Measurements from ENCODE around the gene TSPAN15. TPM values are rescaled to one million over a fixed set of nuclear protein-coding genes. Genes with fewer than 3 reads are reported as not detected.

Gene TSPAN15
- total RNA-seq, 1 experiment from 2014 or later, result 7.7 TPM

DNA sequence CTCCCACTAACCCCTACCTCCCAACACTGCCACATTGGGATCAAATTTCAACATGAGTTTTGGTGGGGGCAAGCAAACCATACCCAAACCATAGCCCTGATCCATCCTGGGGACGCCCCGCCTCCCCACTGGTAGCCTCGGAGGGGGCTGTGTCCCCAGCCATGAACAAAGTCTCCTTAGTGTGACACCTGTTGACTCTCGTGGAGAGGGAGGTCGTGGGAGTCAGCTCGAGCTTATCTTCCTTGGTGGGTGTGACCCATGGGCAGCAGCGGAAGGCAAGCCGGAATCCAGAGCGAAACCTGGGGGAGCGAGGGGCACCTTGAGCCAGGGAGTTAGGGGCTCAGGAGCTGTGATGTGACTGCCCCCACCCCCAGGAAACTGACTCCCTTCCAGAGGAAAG lies 46.5 kb upstream of the TSPAN15 start:
- WGBS (ENCODE audit: extremely low coverage, insufficient read length, low lambda C conversion rate), result no CpG with 5 or more reads among the region's 10 CpGs
- no peak overlapping the region for H2BK20ac ChIP-seq (ENCODE audit: low read depth, low read length, poor library complexity, severe bottlenecking)
- H2BK15ac ChIP-seq (ENCODE audit: low read depth, low read length), result no peak overlapping the region
- DNase-seq, result no peak
- no peaks in the 10 kb centered on the region for H3K9me3 ChIP-seq (ENCODE audit: control insufficient read depth, low read depth, low read length)
- H2AFZ ChIP-seq (ENCODE audit: low read length), result no peak overlapping the region
- no peak overlapping the region for H2BK12ac ChIP-seq (ENCODE audit: insufficient read length, low read depth, low read length)
- H3T11ph ChIP-seq (ENCODE audit: low read length), result no peak overlapping the region
- Mint-ChIP-seq H3K27me3 (ENCODE audit: low read depth) (peaks cover 9% of the 10 kb centered on the region), H3K9me3 (no peaks in the 10 kb centered on the region), H3K27ac (no peak overlapping the region; a peak in 1 of 7 replicates), H3K4me1 (peaks cover 26 to 34% of the 10 kb centered on the region in 2 experiments), H3K4me3 (no peak overlapping the region), H3K36me3 (ENCODE audit: insufficient read depth in 1 of 3, low read depth in 3 of 3) (peaks cover 15 to 29% (median 28%) of the 10 kb centered on the region in 3 experiments)
- no peak overlapping the region for H3K23ac ChIP-seq (ENCODE audit: insufficient read length, low read depth, low read length)
- H3K14ac ChIP-seq (ENCODE audit: insufficient read depth, low read length), result no peak overlapping the region; the same call in 1 of the 2 replicates
- no peak overlapping the region for H3K56ac ChIP-seq (ENCODE audit: insufficient read length, low read depth, low read length)
- H3K79me2 ChIP-seq (ENCODE audit: insufficient read depth, low read length), result no peaks in the 10 kb centered on the region
- H3K9ac ChIP-seq (ENCODE audit: extremely low read depth, insufficient read length, low read length), result no peak overlapping the region
- no peak overlapping the region for H4K8ac ChIP-seq (replicated peaks; ENCODE audit: insufficient read length, low read depth, low read length)
- no peaks in the 10 kb centered on the region; the same call in 1 of the 2 replicates for H3K4me1 ChIP-seq (ENCODE audit: insufficient read depth, low read length)
- no peak overlapping the region for H4K91ac ChIP-seq (ENCODE audit: insufficient read length, low read depth, low read length)
- no peak overlapping the region for H2BK120ac ChIP-seq (ENCODE audit: low read depth, low read length, poor library complexity, severe bottlenecking)
- TF ChIP-seq, protein P1, sequence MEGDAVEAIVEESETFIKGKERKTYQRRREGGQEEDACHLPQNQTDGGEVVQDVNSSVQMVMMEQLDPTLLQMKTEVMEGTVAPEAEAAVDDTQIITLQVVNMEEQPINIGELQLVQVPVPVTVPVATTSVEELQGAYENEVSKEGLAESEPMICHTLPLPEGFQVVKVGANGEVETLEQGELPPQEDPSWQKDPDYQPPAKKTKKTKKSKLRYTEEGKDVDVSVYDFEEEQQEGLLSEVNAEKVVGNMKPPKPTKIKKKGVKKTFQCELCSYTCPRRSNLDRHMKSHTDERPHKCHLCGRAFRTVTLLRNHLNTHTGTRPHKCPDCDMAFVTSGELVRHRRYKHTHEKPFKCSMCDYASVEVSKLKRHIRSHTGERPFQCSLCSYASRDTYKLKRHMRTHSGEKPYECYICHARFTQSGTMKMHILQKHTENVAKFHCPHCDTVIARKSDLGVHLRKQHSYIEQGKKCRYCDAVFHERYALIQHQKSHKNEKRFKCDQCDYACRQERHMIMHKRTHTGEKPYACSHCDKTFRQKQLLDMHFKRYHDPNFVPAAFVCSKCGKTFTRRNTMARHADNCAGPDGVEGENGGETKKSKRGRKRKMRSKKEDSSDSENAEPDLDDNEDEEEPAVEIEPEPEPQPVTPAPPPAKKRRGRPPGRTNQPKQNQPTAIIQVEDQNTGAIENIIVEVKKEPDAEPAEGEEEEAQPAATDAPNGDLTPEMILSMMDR (conservative IDR thresholded peaks at IDR 0.05), result no peak
- no peak overlapping the region for H2BK5ac ChIP-seq (ENCODE audit: insufficient read length, low read length)
- no peak overlapping the region for H3K27ac ChIP-seq (ENCODE audit: insufficient read length, low read depth, low read length)
- H4K20me1 ChIP-seq (ENCODE audit: control insufficient read depth, insufficient read depth, insufficient read length), result no peaks in the 10 kb centered on the region
- no peaks in the 10 kb centered on the region for H3K27me3 ChIP-seq (ENCODE audit: insufficient read depth, low read length)
- H3K23me2 ChIP-seq (ENCODE audit: insufficient read length, low read depth, low read length, poor library complexity, severe bottlenecking), result no peaks in the 10 kb centered on the region
- no peak overlapping the region for H4K5ac ChIP-seq (ENCODE audit: insufficient read length, low read depth, low read length)
- no peak overlapping the region for H2AK5ac ChIP-seq (ENCODE audit: insufficient read length, low read length)
- H3K4ac ChIP-seq (ENCODE audit: low read depth, low read length), result no peak overlapping the region
- no peak overlapping the region for H3K4me2 ChIP-seq (ENCODE audit: insufficient read depth, insufficient read length, low read length)
- no peaks in the 10 kb centered on the region for H3K79me1 ChIP-seq (ENCODE audit: insufficient read depth, low read depth, low read length, poor library complexity, severe bottlenecking)
- peak overlapping the region; percentile 30 for H3K18ac ChIP-seq (ENCODE audit: insufficient read length, low read depth, low read length)

Measured in H9 (cell line).